NCI-H2196 treated with DMSO at 0.1 percent for 48 hours (cell line): ENCODE data around the gene TMEM229B.

Source experiments
- DNase-seq: peaks from one replicate; lab custom pipeline; 2025; ENCODE audit not compliant: unreplicated experiment; lab: John Stamatoyannopoulos, UW

TMEM229B gene

GRCh38 chr14:67515386-67516079 lies 27.0 kb upstream of the TMEM229B start:
- DNase-seq, result no peak

GRCh38 chr14:67514650-67515385 lies 26.3 kb upstream of the TMEM229B start:
- DNase-seq, result no peak

- no peak for DNase-seq
Observed at GRCh38 chr14:67514203-67514607, 25.7 kb upstream of the TMEM229B start.

- peak; percentile 17 for DNase-seq
Observed at GRCh38 chr14:67513631-67514108, 25.1 kb upstream of the TMEM229B start.

GRCh38 chr14:67512463-67513310 lies 24.2 kb upstream of the TMEM229B start:
- DNase-seq, result no peak

GRCh38 chr14:67510836-67511235 lies 22.3 kb upstream of the TMEM229B start:
- no peak for DNase-seq

DNA sequence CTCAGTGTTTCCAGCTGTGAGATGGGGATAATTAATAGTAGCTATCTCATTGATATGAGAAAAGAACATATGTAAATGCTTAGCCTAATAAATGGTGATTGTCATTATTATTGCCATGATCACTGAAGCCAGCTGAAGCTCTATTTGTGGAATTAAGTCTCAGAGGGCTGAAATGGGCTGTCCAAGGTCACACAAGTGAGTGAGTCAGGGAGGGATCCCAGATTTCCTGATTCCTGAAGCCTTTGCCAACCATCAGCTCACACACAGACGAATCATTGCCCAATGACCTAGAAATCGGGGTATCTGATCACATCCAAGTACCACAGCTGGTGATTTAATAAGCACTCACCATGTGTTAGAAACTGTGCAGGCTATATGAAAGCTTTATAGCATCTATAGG lies 21.6 kb upstream of the TMEM229B start:
- no peak for DNase-seq

DNA sequence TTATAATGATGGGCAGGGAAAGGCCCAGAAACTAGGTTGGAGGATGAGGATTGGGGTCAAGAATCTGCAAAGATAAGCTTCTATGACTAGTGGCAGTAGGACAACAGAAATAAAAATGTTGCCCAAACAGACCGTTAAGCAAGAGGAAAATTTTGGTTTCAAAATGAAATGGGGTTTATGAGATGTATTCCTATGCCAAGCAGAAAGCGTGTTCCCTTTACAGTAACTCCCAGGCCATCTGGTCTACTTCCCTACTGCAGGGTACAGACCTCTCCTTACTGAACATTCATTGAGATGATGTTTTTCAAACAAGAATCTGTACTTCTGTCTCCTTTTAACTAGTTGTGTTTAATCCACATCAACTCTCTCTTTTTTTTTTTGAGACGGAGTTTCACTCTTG lies 20.4 kb upstream of the TMEM229B start:
- DNase-seq, result no peak

- DNase-seq, result no peak
Observed at GRCh38 chr14:67505254-67505653, 16.7 kb upstream of the TMEM229B start.

DNA sequence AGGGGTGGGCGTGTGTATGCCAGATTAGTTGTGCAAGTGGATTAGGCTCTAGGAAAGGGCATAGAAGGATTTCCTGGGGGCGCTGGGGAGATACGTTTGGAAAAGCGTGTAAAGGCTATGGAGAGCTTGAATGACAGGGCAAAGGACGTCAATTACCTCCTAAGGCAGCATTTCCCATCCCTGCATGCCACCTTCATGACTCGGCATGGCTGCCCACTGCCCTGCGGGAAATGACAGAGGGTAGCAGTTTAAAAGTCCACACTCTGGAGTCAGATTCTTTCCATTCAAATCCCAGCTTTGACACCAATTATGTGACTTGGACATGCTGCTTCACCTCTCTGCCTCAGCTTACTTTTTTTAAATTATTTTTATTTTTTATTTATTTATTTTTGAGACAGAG lies 14.8 kb upstream of the TMEM229B start:
- no peak for DNase-seq

DNA sequence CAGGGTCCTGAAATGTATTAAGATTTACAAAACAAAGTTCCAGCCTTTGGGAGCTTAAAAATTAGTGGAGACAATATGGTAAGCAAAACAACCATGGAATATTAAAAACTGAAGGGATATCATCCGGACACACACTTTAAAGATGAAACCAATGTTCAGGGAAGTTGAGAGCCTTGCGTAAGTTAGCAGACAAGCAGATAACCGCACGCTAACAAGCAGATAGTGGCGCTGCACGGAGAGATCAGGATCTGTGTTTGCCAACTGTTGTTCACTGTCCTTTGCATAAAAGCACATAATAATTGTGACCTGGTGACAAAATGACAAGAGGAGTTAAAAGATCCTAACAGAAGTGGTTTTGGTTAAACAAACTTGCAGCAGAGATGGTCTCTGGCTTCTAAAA lies 14.3 kb upstream of the TMEM229B start:
- DNase-seq, result no peak

DNA sequence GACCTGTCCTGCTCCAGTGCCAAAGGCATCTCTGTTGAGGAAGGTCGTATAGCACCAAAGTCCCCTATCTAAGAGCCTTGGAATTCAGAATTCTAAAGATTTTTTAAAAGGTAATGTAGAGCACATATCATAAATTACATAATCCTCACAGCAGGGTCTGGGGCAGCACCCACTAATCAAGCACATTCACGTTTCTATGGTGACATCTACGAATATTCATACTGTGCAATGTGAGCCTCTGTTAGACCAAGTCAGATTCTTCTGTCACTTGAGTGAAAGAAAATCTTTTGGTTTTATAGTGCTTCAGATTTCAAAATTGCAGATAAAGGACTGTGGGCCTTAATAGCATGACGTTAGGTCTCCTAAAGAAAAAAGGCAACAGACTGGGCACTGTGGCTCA lies 13.1 kb upstream of the TMEM229B start:
- no peak for DNase-seq

DNA sequence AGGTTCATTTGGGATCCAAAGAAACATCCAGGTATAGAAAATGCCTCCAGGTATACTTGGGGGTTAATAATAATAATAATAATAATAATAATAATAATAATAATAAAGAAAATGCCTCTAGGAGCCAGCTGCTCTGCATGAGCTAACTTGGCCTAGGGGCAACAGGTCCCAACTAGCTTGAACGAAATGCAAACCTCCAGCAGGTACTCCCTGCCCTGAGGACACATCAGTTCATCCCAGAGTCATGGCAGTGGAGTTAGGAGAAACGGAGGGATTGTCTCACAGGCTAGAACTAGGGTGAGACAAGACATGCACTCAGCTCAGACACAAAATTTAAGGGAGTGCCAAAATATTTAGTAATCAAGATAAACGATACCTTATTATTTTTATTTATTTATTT lies 12.5 kb upstream of the TMEM229B start:
- DNase-seq, result no peak

GRCh38 chr14:67497716-67498115 lies 9.2 kb upstream of the TMEM229B start:
- DNase-seq, result no peak

- DNase-seq, result no peak
Observed at GRCh38 chr14:67497216-67497615, 8.7 kb upstream of the TMEM229B start.

DNA sequence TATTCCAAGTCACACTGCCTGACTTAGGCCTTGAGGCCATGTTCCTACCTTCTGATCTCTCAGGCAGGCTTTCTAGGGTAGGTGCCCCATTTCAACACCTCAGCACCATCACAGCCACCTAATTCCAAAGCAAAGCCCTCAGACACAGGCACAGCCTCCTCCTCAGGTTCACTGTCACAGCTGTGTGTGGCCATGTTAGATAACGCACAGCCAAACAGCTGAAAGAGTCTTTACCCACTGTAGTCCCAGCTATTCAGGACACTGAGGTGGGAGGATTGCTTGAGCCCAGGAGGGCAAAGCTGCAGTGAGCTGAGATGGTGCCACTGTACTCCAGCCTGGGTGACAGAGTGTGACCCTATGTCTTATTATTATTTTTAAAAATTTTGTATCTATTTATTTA lies 7.3 kb upstream of the TMEM229B start:
- DNase-seq, result no peak

GRCh38 chr14:67493092-67493717 lies 4.7 kb upstream of the TMEM229B start:
- no peak for DNase-seq

- DNase-seq, result no peak
Observed at GRCh38 chr14:67492538-67492937, 4.0 kb upstream of the TMEM229B start.

DNA sequence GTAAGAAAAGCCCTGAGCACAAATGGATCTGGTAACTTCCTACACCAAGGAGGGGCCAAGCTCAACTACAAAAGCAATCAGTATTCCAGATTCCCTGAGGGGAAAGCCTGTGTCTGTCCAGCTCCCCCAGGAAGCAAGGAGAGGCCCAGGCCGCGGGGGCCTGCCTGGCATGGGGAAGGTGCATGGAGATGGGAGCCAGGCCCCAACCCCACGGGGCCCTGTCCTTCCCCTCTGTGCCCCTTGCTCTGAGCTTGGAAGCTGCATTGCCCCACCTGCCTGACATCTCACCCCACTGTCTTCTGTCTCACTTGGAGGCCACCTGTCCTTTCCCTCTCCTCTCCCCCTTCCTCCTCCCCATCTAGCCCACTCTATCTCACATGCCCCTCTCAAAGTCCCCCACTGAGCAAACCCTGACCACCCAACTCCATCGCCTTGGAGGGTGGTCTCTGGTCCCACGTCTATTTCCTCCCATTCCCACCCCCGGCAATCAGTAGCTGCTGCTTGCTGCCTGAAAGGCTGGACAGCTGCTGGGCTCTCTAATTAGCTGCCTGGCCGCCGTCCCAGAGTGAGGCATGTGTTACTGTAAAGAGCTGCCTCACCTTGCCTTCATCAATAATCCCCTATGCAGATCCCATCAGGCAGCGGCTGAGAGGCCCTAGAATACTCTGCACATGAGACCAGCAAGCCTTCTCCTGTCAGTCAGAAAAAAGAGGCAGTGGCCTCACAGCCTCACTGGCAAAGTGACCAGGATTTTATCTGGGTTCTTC lies 3.4 kb upstream of the TMEM229B start:
- peak; percentile 63 for DNase-seq

DNA sequence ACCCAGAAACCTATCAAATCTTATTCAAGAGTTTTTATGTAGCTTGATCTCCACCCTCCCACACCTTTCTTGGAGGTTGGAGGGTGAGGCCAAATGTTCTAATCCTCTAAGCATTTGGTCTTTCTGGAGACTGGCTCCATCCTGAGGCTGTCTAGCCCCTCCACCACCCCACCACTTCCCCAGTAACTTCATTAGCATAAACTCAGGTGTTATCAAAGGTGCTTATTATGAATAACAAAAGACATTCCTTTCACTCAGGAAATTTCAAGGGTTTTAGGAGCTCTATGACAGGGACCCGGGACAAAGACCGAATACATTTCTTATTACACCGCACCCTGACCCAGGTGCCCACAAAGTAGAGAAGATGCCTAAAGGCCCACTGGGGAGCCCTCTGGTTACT lies 2.8 kb upstream of the TMEM229B start:
- DNase-seq, result no peak
